Right ventricle myocardium superior (tissue), 1 donor: Measurements from ENCODE around the gene GALNT9. TPM values are rescaled to one million over a fixed set of nuclear protein-coding genes. Genes with fewer than 3 reads are reported as not detected.

Experiments used
- ATAC-seq: fragments of 200-7000 bp; cut with Tn5 transposase; one replicate; pipeline ENCODE4 v1.9.1; 2020; ENCODE audit warnings: mild to moderate bottlenecking; ENCODE audit not compliant: poor library complexity
- DNase-seq: peaks from one replicate; pipeline ENCODE4 v3.0.0-alpha.2; 2020
- intact Hi-C: fragments of 100-400 bp; cut with DNase I; formaldehyde crosslinking; loops from one replicate; pipeline ENCODE4 v1.11.2; 2022
- total RNA-seq: library from RNA; stranded (reverse); fragmentation: NEBNext Ultra II Directional; extraction: Animal tissue kit (Norgen Biotek cat#: 25700); gene quantifications from one replicate; pipeline ENCODE4 v1.2.1, GENCODE V29; 2021
- donor health status: DM: no; HTN: yes; CAD: no; lungs with severe emphysema.

Gene GALNT9
- total RNA-seq, 1 donor from 2014 or later = not detected

- DNase-seq (no peak), ATAC-seq (no peak)
- intact Hi-C loops = no loop called here
Observed at GRCh38 chr12:132288516-132289215, 40.7 kb downstream of the GALNT9 start.

- no peak for ATAC-seq
- intact Hi-C loops = no loop called here
- DNase-seq = peak; percentile 23
Observed at GRCh38 chr12:132287391-132288238, 41.8 kb downstream of the GALNT9 start.

GRCh38 chr12:132286912-132287311 lies 42.5 kb downstream of the GALNT9 start:
- intact Hi-C loops = no loop called here
- peak; percentile 2 for DNase-seq

GRCh38 chr12:132285991-132286681 lies 43.3 kb downstream of the GALNT9 start:
- intact Hi-C loops = no loop called here
- DNase-seq (peak; percentile 70), ATAC-seq (peak; percentile 66)

More at GRCh38 chr12:132286912-132287311, 42.5 kb downstream of the GALNT9 start:
- no peak for ATAC-seq

- DNase-seq = no peak
- ATAC-seq = no peak
- intact Hi-C loops = no loop called here
Observed at GRCh38 chr12:132284827-132285741, 44.3 kb downstream of the GALNT9 start.

- ATAC-seq (no peak), DNase-seq (no peak)
- intact Hi-C loops = no loop called here
Observed at GRCh38 chr12:132284071-132284826, 45.1 kb downstream of the GALNT9 start.

- DNase-seq = no peak
- intact Hi-C loops = no loop called here
- ATAC-seq = no peak
Observed at GRCh38 chr12:132282950-132283771, 46.2 kb downstream of the GALNT9 start.

GRCh38 chr12:132282031-132282949 lies 47.1 kb downstream of the GALNT9 start:
- intact Hi-C loops = no loop called here
- no peak for DNase-seq
- ATAC-seq = no peak

- ATAC-seq (no peak), DNase-seq (no peak)
- intact Hi-C loops = no loop called here
Observed at GRCh38 chr12:132281038-132281437, 48.4 kb downstream of the GALNT9 start.

GRCh38 chr12:132280406-132280805 lies 49.0 kb downstream of the GALNT9 start:
- ATAC-seq (no peak), DNase-seq (no peak)
- intact Hi-C loops = no loop called here

GRCh38 chr12:132279930-132280329 lies 49.5 kb downstream of the GALNT9 start:
- ATAC-seq (no peak), DNase-seq (peak; percentile 8)
- intact Hi-C loops = no loop called here

GRCh38 chr12:132279184-132279889 lies 50.1 kb downstream of the GALNT9 start:
- DNase-seq = peak; percentile 76
- peak; percentile 87 for ATAC-seq
- intact Hi-C loops = no loop called here

- ATAC-seq = no peak
- intact Hi-C loops = no loop called here
- DNase-seq = peak; percentile 33
Observed at GRCh38 chr12:132278401-132279183, 50.8 kb downstream of the GALNT9 start.

GRCh38 chr12:132277949-132278348 lies 51.4 kb downstream of the GALNT9 start:
- DNase-seq = peak; percentile 23
- ATAC-seq = no peak
- intact Hi-C loops = no loop called here
